GM23338 (cell line): Measurements from ENCODE around the gene UBXN10. TPM values are rescaled to one million over a fixed set of nuclear protein-coding genes. Genes with fewer than 3 reads are reported as not detected.

Source experiments
- ATAC-seq: fragments of 200-7000 bp; cut with Tn5 transposase; 3 replicates; pipeline ENCODE4 v1.9.1; 2020
- DNase-seq: peaks from one replicate; pipeline ENCODE4 v3.0.0-alpha.2; 2015; ENCODE audit warnings: low spot score
- H2AFZ ChIP-seq: fragments of 200-600 bp; sonication (generic); 2 replicates; pipeline ENCODE4 v1.8.0; 2016; ENCODE audit warnings: antibody characterized with exemption, mild to moderate bottlenecking, moderate library complexity
- H3F3A ChIP-seq: fragments of 200-600 bp; sonication (generic); replicated peaks from 2 replicates; pipeline ENCODE4 v1.8.0; 2017; ENCODE audit warnings: antibody characterized with exemption, mixed run types, low read depth
- H3K27ac ChIP-seq: fragments of 200-600 bp; sonication (generic); 2 replicates; pipeline ENCODE4 v1.6.1; 2016; ENCODE audit warnings: low read depth
- H3K27me3 ChIP-seq: fragments of 200-600 bp; sonication (generic); 2 replicates; pipeline ENCODE4 v1.8.0; 2016; ENCODE audit warnings: mild to moderate bottlenecking, mixed run types, moderate library complexity; ENCODE audit not compliant: insufficient read depth
- H3K36me3 ChIP-seq: fragments of 200-600 bp; sonication (generic); 2 replicates; pipeline ENCODE4 v1.8.0; 2016; ENCODE audit warnings: mild to moderate bottlenecking; ENCODE audit not compliant: insufficient read depth
- H3K4me1 ChIP-seq: fragments of 200-600 bp; sonication (generic); 2 replicates; pipeline ENCODE4 v1.8.0; 2016; ENCODE audit warnings: mild to moderate bottlenecking, moderate library complexity; ENCODE audit not compliant: insufficient read depth
- H3K4me2 ChIP-seq: fragments of 200-600 bp; sonication (generic); 2 replicates; pipeline ENCODE4 v1.7.1; 2017; ENCODE audit warnings: mixed run types
- H3K4me3 ChIP-seq: fragments of 200-600 bp; sonication (generic); 2 replicates; pipeline ENCODE4 v1.6.1; 2016; ENCODE audit warnings: mixed run types
- H3K79me2 ChIP-seq: fragments of 200-600 bp; sonication (generic); replicated peaks from 2 replicates; pipeline ENCODE4 v1.8.0; 2017; ENCODE audit warnings: mild to moderate bottlenecking; ENCODE audit not compliant: insufficient read depth
- H3K9me2 ChIP-seq: fragments of 200-600 bp; sonication (generic); 2 replicates; pipeline ENCODE4 v1.8.0; 2017; ENCODE audit not compliant: insufficient read depth
- H4K20me1 ChIP-seq: fragments of 200-600 bp; sonication (generic); replicated peaks from 2 replicates; pipeline ENCODE4 v1.8.0; 2017; ENCODE audit warnings: mild to moderate bottlenecking; ENCODE audit not compliant: insufficient read depth
- H3K27ac Mint-ChIP-seq: 2 replicates; pipeline ENCODE4 v1.8.0; 2020; ENCODE audit warnings: inconsistent platforms, mild to moderate bottlenecking, moderate library complexity, mixed read lengths
- H3K27me3 Mint-ChIP-seq: 3 replicates; pipeline ENCODE4 v1.8.0; 2022; ENCODE audit warnings: low read depth, mild to moderate bottlenecking, moderate library complexity, mixed read lengths, inconsistent platforms; ENCODE audit not compliant: insufficient read depth, poor library complexity
- H3K36me3 Mint-ChIP-seq: 3 replicates; pipeline ENCODE4 v1.8.0; 2021; ENCODE audit warnings: low read depth, mild to moderate bottlenecking, inconsistent platforms, moderate library complexity, mixed read lengths
- H3K4me1 Mint-ChIP-seq: 3 replicates; pipeline ENCODE4 v1.8.0; 2020; ENCODE audit warnings: mild to moderate bottlenecking, inconsistent platforms, mixed read lengths
- H3K4me3 Mint-ChIP-seq: 3 replicates; pipeline ENCODE4 v1.8.0; 2021; ENCODE audit warnings: moderate library complexity, mild to moderate bottlenecking, inconsistent platforms, mixed read lengths
- H3K9me3 Mint-ChIP-seq: 3 replicates; pipeline ENCODE4 v1.8.0; 2020; ENCODE audit warnings: moderate library complexity, mild to moderate bottlenecking, inconsistent platforms, mixed read lengths
- CREB1 ChIP-seq: fragments of 250-450 bp; sonication (Bioruptor Pico); IDR thresholded peaks from 2 replicates; pipeline ENCODE4 v1.5.0; 2020; ENCODE audit warnings: low read depth, mild to moderate bottlenecking, moderate library complexity
- EZH2 ChIP-seq: fragments of 200-600 bp; sonication (generic); IDR thresholded peaks from one replicate; pipeline ENCODE4 v1.8.0; 2017; ENCODE audit warnings: antibody characterized with exemption, mild to moderate bottlenecking, low read depth; ENCODE audit not compliant: unreplicated experiment
- EZH2phosphoT487 ChIP-seq: fragments of 200-600 bp; sonication (generic); IDR thresholded peaks from one replicate; pipeline ENCODE4 v1.8.1; 2018; ENCODE audit warnings: antibody characterized with exemption; ENCODE audit not compliant: unreplicated experiment
- JUNB ChIP-seq: IDR thresholded peaks from one replicate; pipeline ENCODE4 v1.6.1; 2016; ENCODE audit warnings: antibody characterized with exemption; ENCODE audit not compliant: unreplicated experiment
- ZNF331 ChIP-seq: fragments of 250-450 bp; sonication (Bioruptor Pico); IDR thresholded peaks from 2 replicates; pipeline ENCODE4 v1.5.0; 2020; ENCODE audit warnings: low read depth, mild to moderate bottlenecking, moderate library complexity
- polyA plus RNA-seq: library from polyadenylated mRNA; unstranded; fragments of >200 nt; fragmentation: Nextera tagmentation; extraction: Ambion mirVana; gene quantifications from 2 replicates; pipeline ENCODE4 v1.2.1, GENCODE V29; 2016
- total RNA-seq: library from RNA; depleted of rRNA; stranded (reverse); fragments of >200 nt; shearing (Covaris generic); gene quantifications from 2 replicates; pipeline ENCODE4 v1.2.3, GENCODE V29; 2014
- TF ChIP-seq, protein P1 (sequence below): fragments of 250-450 bp; sonication (Bioruptor Pico); IDR thresholded peaks from 2 replicates; pipeline ENCODE4 v1.5.0; 2020; ENCODE audit warnings: mild to moderate bottlenecking, moderate library complexity
- TF ChIP-seq, protein P2 (sequence below), 2 experiments: fragments of 200-600 bp in 1 of 2; sonication (generic) in 1 of 2; conservative IDR thresholded peaks; 2 replicates each; pipeline versions ENCODE4 v1.5.1 to v1.6.1; 2016 to 2017; ENCODE audit warnings: antibody characterized with exemption in 2 of 2, low read depth in 2 of 2, mild to moderate bottlenecking in 2 of 2, moderate library complexity in 1 of 2
- TF ChIP-seq, protein P3 (sequence below): IDR thresholded peaks from 2 replicates; pipeline ENCODE4 v1.6.1; 2016; ENCODE audit warnings: antibody characterized with exemption

The UBXN10 gene
- total and polyA plus RNA-seq, 2 experiments from 2014 or later, result 0.27 to 0.69 TPM

DNA sequence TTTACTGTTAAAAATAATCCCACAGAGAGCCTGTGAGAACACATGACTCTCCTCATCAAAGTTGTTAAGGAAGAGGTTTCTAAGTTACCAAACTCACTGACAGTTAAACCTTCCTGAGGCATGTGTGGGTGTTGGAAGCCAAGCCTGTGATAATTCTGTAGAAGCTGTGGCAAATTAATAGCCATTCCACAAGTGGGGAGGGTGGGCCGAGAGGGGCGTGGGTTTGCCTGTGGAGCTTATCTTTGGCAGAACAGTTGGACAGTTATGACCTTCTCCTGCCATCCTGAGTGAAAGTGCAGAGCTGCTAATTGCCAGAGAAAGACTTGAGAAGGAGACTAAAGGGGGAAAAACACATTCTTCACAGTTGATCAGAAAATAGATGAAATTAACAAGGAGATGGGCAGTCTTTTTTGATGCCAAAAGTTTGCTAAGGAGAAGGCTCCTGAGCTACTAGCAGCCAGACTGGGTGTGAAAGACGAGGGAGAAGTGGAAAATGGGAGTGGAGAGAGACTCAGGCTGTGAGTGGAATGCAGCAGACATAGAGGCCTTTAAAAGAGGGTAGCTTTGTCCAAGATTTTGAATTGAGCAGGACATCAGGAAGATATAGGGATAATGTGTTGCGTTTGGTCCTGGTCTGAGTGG, 2.0 kb downstream of the UBXN10 start (continued):
- TF ChIP-seq, protein P1, sequence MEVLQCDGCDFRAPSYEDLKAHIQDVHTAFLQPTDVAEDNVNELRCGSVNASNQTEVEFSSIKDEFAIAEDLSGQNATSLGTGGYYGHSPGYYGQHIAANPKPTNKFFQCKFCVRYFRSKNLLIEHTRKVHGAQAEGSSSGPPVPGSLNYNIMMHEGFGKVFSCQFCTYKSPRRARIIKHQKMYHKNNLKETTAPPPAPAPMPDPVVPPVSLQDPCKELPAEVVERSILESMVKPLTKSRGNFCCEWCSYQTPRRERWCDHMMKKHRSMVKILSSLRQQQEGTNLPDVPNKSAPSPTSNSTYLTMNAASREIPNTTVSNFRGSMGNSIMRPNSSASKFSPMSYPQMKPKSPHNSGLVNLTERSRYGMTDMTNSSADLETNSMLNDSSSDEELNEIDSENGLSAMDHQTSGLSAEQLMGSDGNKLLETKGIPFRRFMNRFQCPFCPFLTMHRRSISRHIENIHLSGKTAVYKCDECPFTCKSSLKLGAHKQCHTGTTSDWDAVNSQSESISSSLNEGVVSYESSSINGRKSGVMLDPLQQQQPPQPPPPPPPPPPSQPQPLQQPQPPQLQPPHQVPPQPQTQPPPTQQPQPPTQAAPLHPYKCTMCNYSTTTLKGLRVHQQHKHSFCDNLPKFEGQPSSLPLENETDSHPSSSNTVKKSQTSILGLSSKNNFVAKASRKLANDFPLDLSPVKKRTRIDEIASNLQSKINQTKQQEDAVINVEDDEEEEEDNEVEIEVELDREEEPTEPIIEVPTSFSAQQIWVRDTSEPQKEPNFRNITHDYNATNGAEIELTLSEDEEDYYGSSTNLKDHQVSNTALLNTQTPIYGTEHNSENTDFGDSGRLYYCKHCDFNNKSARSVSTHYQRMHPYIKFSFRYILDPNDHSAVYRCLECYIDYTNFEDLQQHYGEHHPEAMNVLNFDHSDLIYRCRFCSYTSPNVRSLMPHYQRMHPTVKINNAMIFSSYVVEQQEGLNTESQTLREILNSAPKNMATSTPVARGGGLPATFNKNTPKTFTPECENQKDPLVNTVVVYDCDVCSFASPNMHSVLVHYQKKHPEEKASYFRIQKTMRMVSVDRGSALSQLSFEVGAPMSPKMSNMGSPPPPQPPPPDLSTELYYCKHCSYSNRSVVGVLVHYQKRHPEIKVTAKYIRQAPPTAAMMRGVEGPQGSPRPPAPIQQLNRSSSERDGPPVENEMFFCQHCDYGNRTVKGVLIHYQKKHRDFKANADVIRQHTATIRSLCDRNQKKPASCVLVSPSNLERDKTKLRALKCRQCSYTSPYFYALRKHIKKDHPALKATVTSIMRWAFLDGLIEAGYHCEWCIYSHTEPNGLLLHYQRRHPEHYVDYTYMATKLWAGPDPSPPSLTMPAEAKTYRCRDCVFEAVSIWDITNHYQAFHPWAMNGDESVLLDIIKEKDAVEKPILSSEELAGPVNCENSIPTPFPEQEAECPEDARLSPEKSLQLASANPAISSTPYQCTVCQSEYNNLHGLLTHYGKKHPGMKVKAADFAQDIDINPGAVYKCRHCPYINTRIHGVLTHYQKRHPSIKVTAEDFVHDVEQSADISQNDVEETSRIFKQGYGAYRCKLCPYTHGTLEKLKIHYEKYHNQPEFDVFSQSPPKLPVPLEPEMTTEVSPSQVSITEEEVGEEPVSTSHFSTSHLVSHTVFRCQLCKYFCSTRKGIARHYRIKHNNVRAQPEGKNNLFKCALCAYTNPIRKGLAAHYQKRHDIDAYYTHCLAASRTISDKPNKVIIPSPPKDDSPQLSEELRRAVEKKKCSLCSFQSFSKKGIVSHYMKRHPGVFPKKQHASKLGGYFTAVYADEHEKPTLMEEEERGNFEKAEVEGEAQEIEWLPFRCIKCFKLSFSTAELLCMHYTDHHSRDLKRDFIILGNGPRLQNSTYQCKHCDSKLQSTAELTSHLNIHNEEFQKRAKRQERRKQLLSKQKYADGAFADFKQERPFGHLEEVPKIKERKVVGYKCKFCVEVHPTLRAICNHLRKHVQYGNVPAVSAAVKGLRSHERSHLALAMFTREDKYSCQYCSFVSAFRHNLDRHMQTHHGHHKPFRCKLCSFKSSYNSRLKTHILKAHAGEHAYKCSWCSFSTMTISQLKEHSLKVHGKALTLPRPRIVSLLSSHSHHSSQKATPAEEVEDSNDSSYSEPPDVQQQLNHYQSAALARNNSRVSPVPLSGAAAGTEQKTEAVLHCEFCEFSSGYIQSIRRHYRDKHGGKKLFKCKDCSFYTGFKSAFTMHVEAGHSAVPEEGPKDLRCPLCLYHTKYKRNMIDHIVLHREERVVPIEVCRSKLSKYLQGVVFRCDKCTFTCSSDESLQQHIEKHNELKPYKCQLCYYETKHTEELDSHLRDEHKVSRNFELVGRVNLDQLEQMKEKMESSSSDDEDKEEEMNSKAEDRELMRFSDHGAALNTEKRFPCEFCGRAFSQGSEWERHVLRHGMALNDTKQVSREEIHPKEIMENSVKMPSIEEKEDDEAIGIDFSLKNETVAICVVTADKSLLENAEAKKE (CRISPR knock-in tag), result no peak
- TF ChIP-seq EZH2phosphoT487 (no peak), EZH2 (no peak), JUNB (no peak), ZNF331 (CRISPR knock-in tag) (no peak)

DNA sequence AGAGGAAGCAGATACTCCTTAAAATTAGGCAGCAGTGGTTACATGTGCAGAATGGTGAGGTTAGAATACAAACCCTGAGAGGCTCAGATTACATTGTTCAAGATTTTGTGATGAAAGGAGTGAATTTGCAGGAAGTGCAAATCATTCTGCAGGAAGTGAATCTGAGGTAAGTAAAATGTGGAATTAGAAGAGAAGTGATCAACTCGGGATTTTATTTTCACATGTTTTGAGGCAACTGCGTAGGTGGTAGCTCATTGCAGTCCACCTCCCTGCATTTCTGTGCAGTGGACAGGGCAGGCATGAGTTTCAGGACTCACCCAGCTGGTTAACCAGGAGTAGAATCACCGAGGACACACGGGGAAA, 2.5 kb downstream of the UBXN10 start:
- H3K27me3 ChIP-seq, result peaks cover 13% of the 10 kb centered on the region
- DNase-seq (no peak), ATAC-seq (no peak)
- H3K36me3 ChIP-seq, result no peaks in the 10 kb centered on the region
- no peak overlapping the region for H3K4me2 ChIP-seq
- no peak overlapping the region for H3K4me3 Mint-ChIP-seq
- no peak overlapping the region for H3K4me3 ChIP-seq
- no peaks in the 10 kb centered on the region for H4K20me1 ChIP-seq
- H2AFZ ChIP-seq, result no peak overlapping the region
- H3K4me1 ChIP-seq, result peaks cover 9% of the 10 kb centered on the region
- H3F3A ChIP-seq, result no peaks in the 10 kb centered on the region
- H3K9me3 Mint-ChIP-seq, result 0 out of 3 replicates have a peak, but pooled peaks cover 3% of the 10 kb centered on the region
- TF ChIP-seq, protein P2, sequence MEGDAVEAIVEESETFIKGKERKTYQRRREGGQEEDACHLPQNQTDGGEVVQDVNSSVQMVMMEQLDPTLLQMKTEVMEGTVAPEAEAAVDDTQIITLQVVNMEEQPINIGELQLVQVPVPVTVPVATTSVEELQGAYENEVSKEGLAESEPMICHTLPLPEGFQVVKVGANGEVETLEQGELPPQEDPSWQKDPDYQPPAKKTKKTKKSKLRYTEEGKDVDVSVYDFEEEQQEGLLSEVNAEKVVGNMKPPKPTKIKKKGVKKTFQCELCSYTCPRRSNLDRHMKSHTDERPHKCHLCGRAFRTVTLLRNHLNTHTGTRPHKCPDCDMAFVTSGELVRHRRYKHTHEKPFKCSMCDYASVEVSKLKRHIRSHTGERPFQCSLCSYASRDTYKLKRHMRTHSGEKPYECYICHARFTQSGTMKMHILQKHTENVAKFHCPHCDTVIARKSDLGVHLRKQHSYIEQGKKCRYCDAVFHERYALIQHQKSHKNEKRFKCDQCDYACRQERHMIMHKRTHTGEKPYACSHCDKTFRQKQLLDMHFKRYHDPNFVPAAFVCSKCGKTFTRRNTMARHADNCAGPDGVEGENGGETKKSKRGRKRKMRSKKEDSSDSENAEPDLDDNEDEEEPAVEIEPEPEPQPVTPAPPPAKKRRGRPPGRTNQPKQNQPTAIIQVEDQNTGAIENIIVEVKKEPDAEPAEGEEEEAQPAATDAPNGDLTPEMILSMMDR (conservative IDR thresholded peaks at IDR 0.05; ENCODE audit: low read depth in 2 of 2), result no peak
- TF ChIP-seq CREB1 (CRISPR knock-in tag), result no peak
- TF ChIP-seq, protein P3, sequence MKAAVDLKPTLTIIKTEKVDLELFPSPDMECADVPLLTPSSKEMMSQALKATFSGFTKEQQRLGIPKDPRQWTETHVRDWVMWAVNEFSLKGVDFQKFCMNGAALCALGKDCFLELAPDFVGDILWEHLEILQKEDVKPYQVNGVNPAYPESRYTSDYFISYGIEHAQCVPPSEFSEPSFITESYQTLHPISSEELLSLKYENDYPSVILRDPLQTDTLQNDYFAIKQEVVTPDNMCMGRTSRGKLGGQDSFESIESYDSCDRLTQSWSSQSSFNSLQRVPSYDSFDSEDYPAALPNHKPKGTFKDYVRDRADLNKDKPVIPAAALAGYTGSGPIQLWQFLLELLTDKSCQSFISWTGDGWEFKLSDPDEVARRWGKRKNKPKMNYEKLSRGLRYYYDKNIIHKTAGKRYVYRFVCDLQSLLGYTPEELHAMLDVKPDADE, result no peak
- no peak for TF ChIP-seq ZNF331 (CRISPR knock-in tag)
- TF ChIP-seq EZH2, result no peak
- no peak for TF ChIP-seq EZH2phosphoT487
- no peak overlapping the region for H3K27ac ChIP-seq
- peaks cover 16% of the 10 kb centered on the region for H3K27me3 Mint-ChIP-seq
- peaks cover 23% of the 10 kb centered on the region for H3K4me1 Mint-ChIP-seq
- no peaks in the 10 kb centered on the region for H3K9me2 ChIP-seq
- H3K36me3 Mint-ChIP-seq, result no peaks in the 10 kb centered on the region; the same call in 2 of the 3 replicates
- no peaks in the 10 kb centered on the region for H3K79me2 ChIP-seq
- H3K27ac Mint-ChIP-seq, result no peak overlapping the region
